HTR-8/SVneo (cell line): Measurements from ENCODE around the gene NPR2.

Experiments used
- DNase-seq: peaks from one replicate; pipeline ENCODE4 v3.0.0; 2011; ENCODE audit warnings: low spot score, mixed read lengths; ENCODE audit not compliant: insufficient read length
- FAIRE-seq: peaks from 2 replicates; lab custom pipeline; 2011; peaks lifted over from hg19 to GRCh38; lab: Jason Lieb, UNC

Gene NPR2

GRCh38 chr9:35852267-35852815, 61.0 kb downstream of the NPR2 start:
- FAIRE-seq, result no peak
- DNase-seq, result no peak

GRCh38 chr9:35852876-35853865, 61.8 kb downstream of the NPR2 start:
- FAIRE-seq (no peak), DNase-seq (no peak)

- no peak for FAIRE-seq
- DNase-seq, result no peak
These were observed 62.8 kb downstream of the NPR2 start for GRCh38 chr9:35854091-35854762.

- FAIRE-seq (no peak), DNase-seq (no peak)
These were observed 64.8 kb downstream of the NPR2 start for GRCh38 chr9:35856206-35856605.

DNA sequence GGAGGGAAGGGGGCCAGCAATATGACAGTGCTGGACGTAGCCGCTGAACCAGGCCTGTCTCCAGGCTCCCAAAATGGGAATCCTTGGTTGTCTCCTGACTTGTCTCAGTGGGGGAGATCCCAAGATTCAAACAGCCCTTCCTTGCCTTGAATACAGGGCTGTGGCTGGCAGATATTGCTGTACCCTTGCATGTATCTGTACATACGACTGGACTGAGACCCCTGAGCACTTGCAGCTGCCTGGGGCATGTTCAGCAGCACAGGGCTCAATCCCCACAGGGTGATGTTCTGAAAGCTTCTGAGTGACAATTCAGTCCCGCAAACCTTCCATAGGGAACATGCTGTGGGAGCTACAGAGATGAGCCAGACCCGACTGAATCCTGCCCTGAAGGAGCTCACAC, 65.5 kb downstream of the NPR2 start:
- DNase-seq, result no peak
- FAIRE-seq, result no peak

DNA sequence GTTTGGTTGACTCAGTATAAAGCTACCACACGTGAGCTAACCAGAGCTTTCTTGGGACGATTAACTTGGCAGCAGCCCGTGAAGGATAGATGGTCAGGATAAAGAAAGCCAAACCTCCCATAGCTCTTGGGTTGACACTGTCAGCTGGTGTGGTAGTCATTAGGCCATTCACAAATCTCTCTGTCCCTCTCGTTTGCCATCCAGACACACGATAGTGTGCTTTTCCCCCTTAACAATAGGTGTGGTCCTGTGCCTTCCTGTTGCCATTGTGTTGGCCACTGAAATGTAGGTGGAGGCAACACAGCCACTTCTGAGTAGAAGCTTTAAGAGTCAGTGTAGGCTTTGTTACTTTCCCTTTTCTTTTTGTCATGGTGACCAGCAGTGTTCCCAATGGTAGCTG, 67.1 kb downstream of the NPR2 start:
- DNase-seq, result no peak
- FAIRE-seq, result no peak
